KMS-11 (cell line): Measurements from ENCODE around the gene DNAJC27.

ENCODE experiments used
- H2AFZ ChIP-seq: fragments of 200-600 bp; sonication (generic); 2 replicates; pipeline ENCODE4 v1.6.1; 2016; ENCODE audit warnings: antibody characterized with exemption, mixed run types, low read depth
- H3K27ac ChIP-seq: fragments of 200-600 bp; sonication (generic); 2 replicates; pipeline ENCODE4 v1.6.1; 2016; ENCODE audit warnings: mild to moderate bottlenecking, mixed run types
- H3K27me3 ChIP-seq: fragments of 200-600 bp; sonication (generic); 2 replicates; pipeline ENCODE4 v1.6.1; 2017; ENCODE audit warnings: mild to moderate bottlenecking, low read depth, mixed run types, moderate library complexity; ENCODE audit not compliant: insufficient read depth
- H3K36me3 ChIP-seq: fragments of 200-600 bp; sonication (generic); 2 replicates; pipeline ENCODE4 v1.6.1; 2017; ENCODE audit warnings: mild to moderate bottlenecking, mixed run types; ENCODE audit not compliant: insufficient read depth
- H3K4me1 ChIP-seq: fragments of 200-600 bp; sonication (generic); 2 replicates; pipeline ENCODE4 v1.6.1; 2016; ENCODE audit warnings: mild to moderate bottlenecking, low read depth, mixed run types; ENCODE audit not compliant: poor library complexity, severe bottlenecking
- H3K4me2 ChIP-seq: fragments of 200-600 bp; sonication (generic); 2 replicates; pipeline ENCODE4 v1.7.0; 2016; ENCODE audit warnings: mild to moderate bottlenecking, mixed run types
- H3K4me3 ChIP-seq: fragments of 200-600 bp; sonication (generic); IDR thresholded peaks from 2 replicates; pipeline ENCODE4 v1.6.1; 2017; ENCODE audit warnings: low read depth, low read length, mixed read lengths; ENCODE audit not compliant: insufficient read depth
- H3K79me2 ChIP-seq: fragments of 200-600 bp; sonication (generic); 2 replicates; pipeline ENCODE4 v1.6.1; 2016; ENCODE audit warnings: low read depth, mixed run types; ENCODE audit not compliant: insufficient read depth
- H3K9ac ChIP-seq: fragments of 200-600 bp; sonication (generic); 2 replicates; pipeline ENCODE4 v1.6.1; 2016; ENCODE audit warnings: mild to moderate bottlenecking, mixed run types
- H4K20me1 ChIP-seq: fragments of 200-600 bp; sonication (generic); 2 replicates; pipeline ENCODE4 v1.6.1; 2016; ENCODE audit warnings: mild to moderate bottlenecking, mixed run types; ENCODE audit not compliant: insufficient read depth
- TF ChIP-seq, protein P1 (sequence below): fragments of 200-600 bp; sonication (generic); conservative IDR thresholded peaks from 2 replicates; pipeline ENCODE4 v1.6.1; 2017; ENCODE audit warnings: low read depth, mild to moderate bottlenecking, antibody characterized with exemption, low read length, moderate library complexity, mixed read lengths

DNAJC27 gene

DNA sequence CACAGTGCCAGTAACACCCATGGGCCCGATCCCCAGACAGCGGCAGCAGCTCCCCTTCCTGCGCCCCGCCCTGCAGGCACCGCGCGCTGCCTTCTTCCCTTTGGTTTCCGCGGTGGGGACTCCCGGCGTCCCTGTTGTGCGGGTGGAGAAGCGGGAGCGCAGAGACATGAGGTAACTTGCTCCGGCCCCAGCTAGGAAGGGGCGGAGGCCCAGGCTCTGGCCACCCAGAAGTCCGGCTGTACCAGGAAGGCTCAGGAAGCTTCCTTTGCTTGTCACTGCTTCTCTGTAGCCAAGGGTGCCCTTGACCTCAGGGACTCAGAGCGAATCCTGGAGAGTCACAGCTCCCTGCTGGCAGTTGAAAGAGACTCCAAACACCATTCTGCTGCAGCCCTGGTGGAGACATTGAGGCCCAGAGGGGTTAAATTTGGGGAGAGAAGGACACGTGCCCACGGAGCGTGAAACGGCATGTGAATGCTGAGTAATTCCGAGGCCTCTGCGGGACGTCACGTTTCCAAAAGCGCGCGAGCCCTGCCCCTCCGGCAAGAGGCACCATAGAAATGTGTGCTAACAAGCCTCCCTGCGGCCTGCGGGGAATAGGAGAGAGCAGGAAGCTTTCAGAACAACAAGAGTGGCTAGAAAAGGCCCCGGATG, 45.0 kb downstream of the DNAJC27 start:
- no peak overlapping the region for H3K27ac ChIP-seq
- H3K4me2 ChIP-seq: no peak overlapping the region
- no peaks in the 10 kb centered on the region for H3K36me3 ChIP-seq
- no peaks in the 10 kb centered on the region for H3K79me2 ChIP-seq
- TF ChIP-seq, protein P1, sequence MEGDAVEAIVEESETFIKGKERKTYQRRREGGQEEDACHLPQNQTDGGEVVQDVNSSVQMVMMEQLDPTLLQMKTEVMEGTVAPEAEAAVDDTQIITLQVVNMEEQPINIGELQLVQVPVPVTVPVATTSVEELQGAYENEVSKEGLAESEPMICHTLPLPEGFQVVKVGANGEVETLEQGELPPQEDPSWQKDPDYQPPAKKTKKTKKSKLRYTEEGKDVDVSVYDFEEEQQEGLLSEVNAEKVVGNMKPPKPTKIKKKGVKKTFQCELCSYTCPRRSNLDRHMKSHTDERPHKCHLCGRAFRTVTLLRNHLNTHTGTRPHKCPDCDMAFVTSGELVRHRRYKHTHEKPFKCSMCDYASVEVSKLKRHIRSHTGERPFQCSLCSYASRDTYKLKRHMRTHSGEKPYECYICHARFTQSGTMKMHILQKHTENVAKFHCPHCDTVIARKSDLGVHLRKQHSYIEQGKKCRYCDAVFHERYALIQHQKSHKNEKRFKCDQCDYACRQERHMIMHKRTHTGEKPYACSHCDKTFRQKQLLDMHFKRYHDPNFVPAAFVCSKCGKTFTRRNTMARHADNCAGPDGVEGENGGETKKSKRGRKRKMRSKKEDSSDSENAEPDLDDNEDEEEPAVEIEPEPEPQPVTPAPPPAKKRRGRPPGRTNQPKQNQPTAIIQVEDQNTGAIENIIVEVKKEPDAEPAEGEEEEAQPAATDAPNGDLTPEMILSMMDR: no peak
- H3K4me3 ChIP-seq: no peak overlapping the region
- H3K27me3 ChIP-seq: no peaks in the 10 kb centered on the region
- no peak overlapping the region for H3K9ac ChIP-seq
- no peak overlapping the region for H2AFZ ChIP-seq
- no peaks in the 10 kb centered on the region for H4K20me1 ChIP-seq
- H3K4me1 ChIP-seq: peaks cover 21% of the 10 kb centered on the region

DNA sequence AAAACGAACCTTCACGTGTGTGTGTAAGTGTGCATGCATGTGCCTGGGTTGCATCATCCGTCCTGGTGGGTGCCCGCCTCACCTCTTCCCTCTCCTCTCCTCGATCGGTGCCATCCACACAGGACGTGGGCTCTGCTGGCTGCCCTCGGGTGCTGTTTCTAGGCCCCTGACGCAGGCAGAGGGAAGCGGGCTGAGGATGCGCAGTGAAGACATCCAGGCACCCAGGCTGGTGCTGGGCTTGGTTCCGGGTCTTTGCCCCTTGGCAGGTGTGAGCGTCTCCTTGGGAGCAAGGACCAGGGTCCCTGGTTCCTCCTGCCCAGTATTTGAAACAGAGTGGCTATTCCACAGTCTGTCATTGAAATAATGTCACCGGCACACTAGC, 45.5 kb downstream of the DNAJC27 start:
- no peaks in the 10 kb centered on the region for H4K20me1 ChIP-seq
- H3K9ac ChIP-seq: no peak overlapping the region
- no peak overlapping the region for H3K27ac ChIP-seq
- peaks cover 21% of the 10 kb centered on the region for H3K4me1 ChIP-seq
- TF ChIP-seq, protein P1: no peak
- no peak overlapping the region for H3K4me3 ChIP-seq
- no peaks in the 10 kb centered on the region for H3K79me2 ChIP-seq
- no peak overlapping the region for H2AFZ ChIP-seq
- no peaks in the 10 kb centered on the region for H3K36me3 ChIP-seq
- no peaks in the 10 kb centered on the region for H3K27me3 ChIP-seq
- H3K4me2 ChIP-seq: no peak overlapping the region

DNA sequence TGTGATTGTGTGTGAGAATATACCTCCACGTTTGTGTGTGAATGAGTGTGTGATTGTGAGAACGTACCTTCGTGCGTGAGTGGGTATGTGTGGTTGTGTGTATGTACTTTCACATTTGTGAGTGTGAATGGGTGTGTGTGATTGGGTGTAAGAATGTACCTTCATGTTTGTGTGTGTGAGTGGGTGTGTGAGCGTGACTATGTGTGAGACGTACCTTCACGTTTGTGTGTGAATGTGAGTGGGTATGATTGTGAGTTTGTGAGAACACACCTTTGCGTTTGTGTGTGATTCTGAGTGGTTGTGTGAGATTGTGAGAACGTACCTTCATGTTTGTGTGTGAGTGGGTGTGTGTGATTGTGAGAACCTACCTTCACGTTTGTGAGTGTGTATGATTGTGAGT, 45.9 kb downstream of the DNAJC27 start:
- TF ChIP-seq, protein P1: no peak
- no peaks in the 10 kb centered on the region for H4K20me1 ChIP-seq
- no peak overlapping the region for H3K4me3 ChIP-seq
- H3K79me2 ChIP-seq: no peaks in the 10 kb centered on the region
- no peak overlapping the region for H3K9ac ChIP-seq
- peaks cover 17% of the 10 kb centered on the region for H3K4me1 ChIP-seq
- no peak overlapping the region for H3K4me2 ChIP-seq
- H2AFZ ChIP-seq: no peak overlapping the region
- no peak overlapping the region for H3K27ac ChIP-seq
- H3K36me3 ChIP-seq: no peaks in the 10 kb centered on the region
- no peaks in the 10 kb centered on the region for H3K27me3 ChIP-seq

DNA sequence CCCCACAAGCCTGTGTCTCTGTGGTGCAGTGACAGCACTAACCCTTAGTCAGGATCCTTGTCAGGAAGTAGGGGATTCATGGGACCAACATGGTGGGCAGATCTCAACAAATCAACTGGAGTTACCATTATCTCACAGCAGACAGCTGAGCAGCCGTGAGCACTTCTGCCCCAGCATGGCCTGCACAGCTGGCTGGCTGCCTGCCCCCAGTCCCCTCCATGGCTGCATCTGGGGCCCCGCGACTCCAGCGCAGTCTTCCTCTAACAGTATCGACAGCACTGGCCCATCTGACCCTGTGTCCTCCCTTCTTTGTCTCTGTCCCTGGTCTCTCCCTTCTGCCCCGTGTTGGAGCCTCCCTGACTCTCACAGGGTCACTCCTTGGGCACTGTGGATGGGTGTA, 47.0 kb downstream of the DNAJC27 start:
- no peaks in the 10 kb centered on the region for H3K79me2 ChIP-seq
- no peaks in the 10 kb centered on the region for H3K27me3 ChIP-seq
- H4K20me1 ChIP-seq: no peaks in the 10 kb centered on the region
- no peak overlapping the region for H3K27ac ChIP-seq
- no peak overlapping the region for H3K9ac ChIP-seq
- no peaks in the 10 kb centered on the region for H3K36me3 ChIP-seq
- no peak overlapping the region for H2AFZ ChIP-seq
- H3K4me3 ChIP-seq: no peak overlapping the region
- H3K4me2 ChIP-seq: no peak overlapping the region
- peaks cover 8% of the 10 kb centered on the region for H3K4me1 ChIP-seq
- TF ChIP-seq, protein P1: no peak
